Posterior vena cava (tissue), 2 donors: ENCODE data around the gene DCST1. TPM values are rescaled to one million over a fixed set of nuclear protein-coding genes. Genes with fewer than 3 reads are reported as not detected.

Experiments
- DNase-seq: peaks from one replicate; pipeline ENCODE4 v3.0.0-alpha.2; 2020; ENCODE audit warnings: low spot score
- intact Hi-C, 2 donors: fragments of 100-400 bp; cut with DNase I; formaldehyde crosslinking; loops; one replicate each; pipeline versions ENCODE4 v1.14.1 to v1.14.2; 2022 to 2023
- total RNA-seq, 2 donors: library from RNA; stranded (reverse); fragmentation: NEBNext Ultra II Directional; extraction: Animal tissue kit (Norgen Biotek cat#: 25700); gene quantifications; one replicate each; pipeline ENCODE4 v1.2.1, GENCODE V29; 2021
- donor health status: DM: yes; HTN: yes; CAD: no.
- donor health status: DM: yes; HTN: yes; CAD: no.

Gene DCST1
- total RNA-seq, 2 donors from 2014 or later, result not detected

GRCh38 chr1:155062702-155063411 is 29.2 kb downstream of the DCST1 start:
- intact Hi-C loops, result no loop called here
- DNase-seq, result no peak

DNA sequence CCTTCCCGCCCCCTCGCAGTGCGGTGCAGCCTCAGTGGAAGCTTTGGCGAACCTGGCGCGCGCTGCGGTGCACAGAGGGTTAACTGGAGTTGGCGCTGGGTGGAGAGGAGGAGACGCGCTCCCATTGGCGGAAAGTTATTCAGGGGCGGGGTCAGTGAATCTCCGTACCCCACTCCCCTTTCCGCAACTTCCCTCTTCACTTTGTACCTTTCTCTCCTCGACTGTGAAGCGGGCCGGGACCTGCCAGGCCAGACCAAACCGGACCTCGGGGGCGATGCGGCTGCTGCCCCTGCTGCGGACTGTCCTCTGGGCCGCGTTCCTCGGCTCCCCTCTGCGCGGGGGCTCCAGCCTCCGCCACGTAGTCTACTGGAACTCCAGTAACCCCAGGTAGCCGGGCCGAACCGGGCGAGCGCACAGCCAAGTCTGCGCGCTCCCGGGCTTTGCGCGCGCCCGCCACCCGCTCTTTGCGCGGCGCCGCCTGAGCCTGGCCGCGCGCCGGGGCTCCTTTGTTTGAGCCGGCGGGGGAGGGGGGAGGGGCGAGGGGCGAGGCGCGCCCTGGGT is 30.0 kb downstream of the DCST1 start, which contains the start of gene EFNA4:
TSS of gene EFNA4 (plus strand) at position 191 of the 561 bp plus-strand sequence. CDS start at position 275, 84 bp downstream.
- peak; percentile 95 for DNase-seq
- intact Hi-C loops, result no loop called here

DNA sequence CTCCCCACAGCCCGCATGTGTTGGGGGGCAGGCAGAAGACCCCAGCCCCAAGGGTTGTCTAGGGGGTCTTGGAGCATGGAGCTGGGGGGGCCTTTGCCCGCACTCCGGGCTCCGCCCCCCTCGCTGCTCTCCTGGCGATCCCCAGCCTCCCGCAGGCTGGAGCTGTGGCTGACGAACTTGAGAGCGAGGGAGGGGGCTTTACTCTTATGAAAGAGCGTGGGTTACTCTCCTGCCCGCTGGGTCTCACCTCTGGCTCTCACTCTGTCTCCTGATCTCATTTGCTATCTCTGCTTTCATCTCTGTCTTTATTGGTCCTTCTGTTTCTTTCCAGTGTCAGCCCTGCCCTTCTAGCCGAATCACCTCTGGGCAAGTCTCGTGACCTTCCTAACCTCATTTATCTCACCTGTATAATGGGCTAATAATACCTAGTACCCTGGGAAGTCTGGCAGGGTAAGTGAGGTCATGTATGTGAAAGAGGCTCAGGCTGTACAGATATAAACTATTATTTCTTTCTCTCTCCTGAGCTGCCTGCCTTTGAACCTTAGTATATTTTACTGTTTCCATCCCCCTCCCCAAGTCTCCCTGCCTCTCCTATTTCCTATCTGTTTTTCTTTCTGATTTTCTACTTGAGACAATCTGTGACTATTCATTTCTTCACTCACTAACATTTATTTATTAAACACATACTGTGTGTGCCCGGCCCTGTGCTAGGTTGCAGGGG is 30.6 kb downstream of the DCST1 start:
- intact Hi-C loops, result no loop called here
- no peak for DNase-seq

GRCh38 chr1:155064832-155065429 is 31.3 kb downstream of the DCST1 start:
- no peak for DNase-seq
- intact Hi-C loops, result no loop called here

DNA sequence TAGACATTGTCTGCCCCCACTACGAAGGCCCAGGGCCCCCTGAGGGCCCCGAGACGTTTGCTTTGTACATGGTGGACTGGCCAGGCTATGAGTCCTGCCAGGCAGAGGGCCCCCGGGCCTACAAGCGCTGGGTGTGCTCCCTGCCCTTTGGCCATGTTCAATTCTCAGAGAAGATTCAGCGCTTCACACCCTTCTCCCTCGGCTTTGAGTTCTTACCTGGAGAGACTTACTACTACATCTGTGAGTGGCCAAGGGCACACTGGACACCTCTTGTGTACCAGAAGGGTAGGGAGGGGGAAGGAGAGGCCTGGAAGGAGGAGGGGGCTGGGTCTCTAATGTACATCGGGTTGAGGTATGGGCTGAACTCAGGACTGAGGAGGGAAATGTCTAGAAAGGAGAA is 33.2 kb downstream of the DCST1 start:
- no peak for DNase-seq
- intact Hi-C loops, result no loop called here

DNA sequence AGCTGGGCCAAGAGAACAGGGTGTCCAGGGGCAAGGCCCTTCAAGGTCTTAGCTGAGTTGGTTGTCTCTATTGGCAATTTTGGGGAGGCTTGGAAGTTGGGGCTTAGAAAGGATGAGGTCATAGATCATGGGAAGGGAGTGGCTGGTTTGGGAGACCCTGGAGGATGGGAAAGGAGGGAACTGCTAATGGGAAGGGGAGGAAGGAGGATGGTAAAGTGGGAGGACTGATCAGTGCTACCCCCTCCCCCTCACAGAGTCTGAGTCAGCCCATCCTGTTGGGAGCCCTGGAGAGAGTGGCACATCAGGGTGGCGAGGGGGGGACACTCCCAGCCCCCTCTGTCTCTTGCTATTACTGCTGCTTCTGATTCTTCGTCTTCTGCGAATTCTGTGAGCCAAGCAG is 35.0 kb downstream of the DCST1 start:
- DNase-seq, result no peak
- intact Hi-C loops, result loop anchor here in 1 of 2 donors (1.0 kb wide), 1 partner anchor 12 kb away; no protein-coding TSS in a partner anchor

GRCh38 chr1:155069551-155070157 is 36.0 kb downstream of the DCST1 start:
- intact Hi-C loops, result no loop called here
- no peak for DNase-seq

GRCh38 chr1:155070158-155070621 is 36.6 kb downstream of the DCST1 start:
- intact Hi-C loops, result no loop called here

DNA sequence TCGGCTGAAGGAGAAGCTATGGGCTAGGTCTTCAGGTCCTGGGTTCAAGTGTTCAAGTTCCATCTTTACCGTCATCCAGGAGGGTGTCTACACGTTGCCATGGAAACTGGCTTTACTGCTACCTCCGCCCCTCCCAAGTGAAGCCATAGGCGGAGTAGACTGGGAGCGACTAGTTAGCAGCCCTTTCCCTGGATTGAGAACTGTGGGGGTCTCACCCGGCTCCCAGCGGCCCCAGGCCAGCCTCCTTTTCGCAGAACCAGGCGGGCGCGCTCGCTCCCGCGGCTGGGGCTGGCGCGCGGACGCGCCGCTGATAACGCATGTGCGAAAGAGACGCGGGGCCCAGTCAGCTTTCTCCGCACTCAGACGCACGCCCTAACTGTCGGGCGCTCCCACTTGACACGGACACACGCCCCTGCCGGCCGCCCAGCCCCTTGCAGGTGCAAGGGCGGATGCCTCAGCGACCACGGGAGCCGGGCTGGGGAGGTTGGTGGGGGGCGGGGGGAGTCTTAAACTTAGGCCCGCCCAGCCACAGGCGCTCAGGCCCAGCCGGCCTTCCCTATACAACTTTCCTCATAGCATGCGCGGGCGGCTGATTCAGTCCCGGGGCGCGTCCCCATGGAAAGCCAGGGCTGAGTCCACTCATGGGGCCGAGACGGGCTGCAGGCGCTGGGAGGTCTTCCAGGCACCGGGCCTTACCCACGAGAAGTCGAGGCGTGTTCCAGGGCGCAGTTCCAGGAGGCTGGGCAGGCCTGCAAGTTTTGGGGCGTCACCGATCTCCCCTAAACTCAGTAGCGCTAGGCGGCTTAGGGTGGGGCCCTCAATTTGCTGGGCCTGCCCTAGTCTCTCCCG is 37.3 kb downstream of the DCST1 start:
- intact Hi-C loops, result no loop called here
- peak; percentile 92 for DNase-seq

More at GRCh38 chr1:155070158-155070621, 36.6 kb downstream of the DCST1 start:
- no peak for DNase-seq

DNA sequence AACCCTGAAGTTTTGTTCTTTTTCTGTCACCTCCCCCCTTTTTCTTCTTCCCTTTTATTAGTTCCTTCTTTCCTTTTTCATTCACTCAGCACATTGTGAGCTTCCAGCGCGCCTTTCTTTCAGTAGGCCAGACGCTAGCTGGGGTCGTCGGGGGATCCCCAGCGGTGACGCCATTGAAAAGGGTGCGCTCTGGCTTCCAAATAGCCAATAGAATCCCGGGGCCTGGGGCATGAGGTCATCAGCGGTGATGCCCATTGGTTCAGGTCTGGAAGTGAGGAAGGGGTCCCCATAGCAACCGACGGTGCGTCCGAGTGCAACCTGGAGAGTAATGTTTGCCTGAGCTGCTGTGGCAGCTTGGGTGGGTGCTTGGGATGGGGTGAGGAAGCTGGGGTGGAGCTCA is 38.1 kb downstream of the DCST1 start:
- DNase-seq, result no peak
- intact Hi-C loops, result no loop called here

DNA sequence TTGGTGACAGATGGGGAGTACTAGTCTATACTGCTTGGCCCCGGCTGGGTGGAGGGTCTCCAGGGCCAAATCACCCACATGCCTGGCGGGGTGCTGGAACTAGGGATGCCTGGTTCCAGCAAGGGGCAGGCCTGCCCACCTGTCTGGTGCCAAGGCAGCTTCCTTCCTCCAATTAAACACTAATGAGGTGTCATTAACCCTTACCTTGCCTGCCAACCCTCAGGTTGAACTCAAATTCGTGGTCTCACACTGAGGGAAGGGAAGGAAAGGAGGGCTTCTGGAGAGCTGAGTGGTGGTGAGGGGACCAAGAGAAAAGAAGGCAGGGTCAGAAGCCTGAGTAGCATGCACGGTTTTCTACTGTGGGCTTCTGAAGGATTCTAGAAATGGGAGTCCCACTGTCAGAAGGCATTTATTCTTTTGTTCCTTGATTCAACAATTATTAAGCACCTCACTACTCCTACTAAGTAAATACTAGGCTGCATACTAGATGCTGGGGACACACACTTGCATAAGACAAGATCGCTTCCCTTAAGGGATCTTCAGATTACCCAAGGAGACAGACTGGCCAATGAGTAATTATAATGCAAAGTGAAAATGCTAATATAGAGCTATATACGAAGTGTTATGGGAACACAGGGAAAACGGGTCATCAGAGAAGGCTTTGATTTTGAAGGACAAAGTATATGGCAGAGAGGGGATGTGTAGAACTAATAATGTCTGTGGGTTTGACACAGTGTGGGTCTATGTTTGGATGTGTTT is 39.1 kb downstream of the DCST1 start:
- intact Hi-C loops, result no loop called here
- DNase-seq, result no peak

- intact Hi-C loops, result no loop called here
- no peak for DNase-seq
Observed at GRCh38 chr1:155073377-155074242, 40.0 kb downstream of the DCST1 start.

GRCh38 chr1:155075535-155075934 is 41.9 kb downstream of the DCST1 start:
- no peak for DNase-seq
- intact Hi-C loops, result no loop called here

- no peak for DNase-seq
- intact Hi-C loops, result no loop called here
Observed at GRCh38 chr1:155076371-155076770, 42.7 kb downstream of the DCST1 start.

- intact Hi-C loops, result no loop called here
- DNase-seq, result no peak
Observed at GRCh38 chr1:155077346-155077745, 43.7 kb downstream of the DCST1 start.

DNA sequence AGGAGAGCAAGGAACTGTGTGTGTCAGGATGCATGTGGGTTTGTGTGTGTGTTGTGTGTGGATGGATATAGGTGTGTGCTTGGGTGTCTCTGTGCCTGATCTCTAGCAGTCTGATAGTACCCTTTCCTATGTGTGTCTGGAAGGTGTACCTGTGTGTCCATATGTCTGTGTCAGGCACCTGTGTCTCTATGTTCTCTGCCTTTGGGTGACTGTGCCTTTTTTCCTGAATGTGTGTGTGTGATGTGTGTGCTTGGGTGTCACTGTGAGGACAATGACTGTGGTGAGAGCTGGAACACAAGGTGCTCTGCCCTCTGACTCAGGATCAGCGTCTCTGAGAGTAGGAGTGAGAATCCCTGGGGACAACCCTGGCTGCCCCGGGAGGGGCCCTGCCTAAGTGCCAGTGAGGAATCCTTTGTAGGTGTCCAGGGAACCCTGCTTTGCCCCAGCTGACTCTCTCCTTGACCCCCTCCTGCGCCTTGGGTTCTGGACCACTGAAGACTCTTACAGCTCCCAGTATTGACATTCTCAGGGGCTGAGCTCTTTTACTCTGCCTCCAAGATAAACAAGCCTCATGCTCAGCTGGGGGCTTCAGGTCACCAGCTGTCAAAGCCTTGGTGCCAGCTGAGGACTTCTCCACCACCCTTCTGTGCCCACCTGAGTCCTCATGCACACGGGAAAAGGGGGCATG is 44.3 kb downstream of the DCST1 start:
- DNase-seq, result no peak
- intact Hi-C loops, result no loop called here
